HepG2 (cell line): ENCODE measurements around the gene SRRM1. TPM values are rescaled to one million over a fixed set of nuclear protein-coding genes. Genes with fewer than 3 reads are reported as not detected.

Experiments
- CCDC6 ChIP-seq: sonication (generic); formaldehyde crosslinking; IDR thresholded peaks from 2 replicates; pipeline ENCODE4 v1.8.1; 2022; ENCODE audit warnings: mild to moderate bottlenecking, missing genetic modification reagents, moderate library complexity
- EHMT2 ChIP-seq: fragments of 200-600 bp; sonication (generic); IDR thresholded peaks from 2 replicates; pipeline ENCODE4 v1.7.0; 2017; ENCODE audit warnings: antibody characterized with exemption, low read depth, low read length, borderline replicate concordance
- FOXO1 ChIP-seq: sonication (generic); formaldehyde crosslinking; IDR thresholded peaks from 2 replicates; pipeline ENCODE4 v1.4.0; 2020; ENCODE audit warnings: missing genetic modification reagents
- JUNB ChIP-seq: sonication (generic); formaldehyde crosslinking; IDR thresholded peaks from 2 replicates; pipeline ENCODE4 v1.8.0; 2022; ENCODE audit warnings: missing genetic modification reagents, mild to moderate bottlenecking, borderline replicate concordance
- MTA1 ChIP-seq: sonication (generic); formaldehyde crosslinking; IDR thresholded peaks from 2 replicates; pipeline ENCODE4 v1.4.0; 2020; ENCODE audit warnings: missing genetic modification reagents, mild to moderate bottlenecking, borderline replicate concordance
- NKX3-1 ChIP-seq: sonication (generic); formaldehyde crosslinking; IDR thresholded peaks from 2 replicates; pipeline ENCODE4 v1.5.0; 2020; ENCODE audit warnings: missing genetic modification reagents
- RNF2 ChIP-seq: fragments of 450-650 bp; conservative IDR thresholded peaks from 2 replicates; pipeline ENCODE4 v1.6.1; 2016; ENCODE audit warnings: low read depth
- UBTF ChIP-seq: sonication (generic); formaldehyde crosslinking; IDR thresholded peaks from 2 replicates; pipeline ENCODE4 v1.4.0; 2020; ENCODE audit warnings: mild to moderate bottlenecking, missing genetic modification reagents
- ZFP91 ChIP-seq: sonication (generic); formaldehyde crosslinking; IDR thresholded peaks from 2 replicates; pipeline ENCODE4 v1.9.0; 2022; ENCODE audit warnings: missing genetic modification reagents, mild to moderate bottlenecking, borderline replicate concordance
- ZMAT3 ChIP-seq: sonication (generic); formaldehyde crosslinking; conservative IDR thresholded peaks from 2 replicates; pipeline ENCODE4 v1.7.0; 2021; ENCODE audit warnings: missing genetic modification reagents
- ZMYM4 ChIP-seq: sonication (generic); formaldehyde crosslinking; IDR thresholded peaks from 2 replicates; pipeline ENCODE4 v1.8.1; 2023; ENCODE audit warnings: mild to moderate bottlenecking, missing genetic modification reagents
- ZNF17 ChIP-seq: sonication (generic); formaldehyde crosslinking; IDR thresholded peaks from 2 replicates; pipeline ENCODE4 v1.5.0; 2020; ENCODE audit warnings: mild to moderate bottlenecking, missing genetic modification reagents
- ZNF260 ChIP-seq: sonication (generic); formaldehyde crosslinking; IDR thresholded peaks from 2 replicates; pipeline ENCODE4 v1.4.0; 2020; ENCODE audit warnings: missing genetic modification reagents, low read depth, mild to moderate bottlenecking, borderline replicate concordance
- ZNF484 ChIP-seq: sonication (generic); formaldehyde crosslinking; IDR thresholded peaks from 2 replicates; pipeline ENCODE4 v1.5.1; 2020; ENCODE audit warnings: mild to moderate bottlenecking, low read depth, missing genetic modification reagents, borderline replicate concordance
- ZNF557 ChIP-seq: sonication (generic); formaldehyde crosslinking; IDR thresholded peaks from 2 replicates; pipeline ENCODE4 v1.4.0; 2020; ENCODE audit warnings: missing genetic modification reagents
- ZNF572 ChIP-seq: sonication (generic); formaldehyde crosslinking; IDR thresholded peaks from 2 replicates; pipeline ENCODE4 v1.5.1; 2020; ENCODE audit warnings: mild to moderate bottlenecking, missing genetic modification reagents
- ZNF605 ChIP-seq: sonication (generic); formaldehyde crosslinking; IDR thresholded peaks from 2 replicates; pipeline ENCODE4 v1.8.0; 2022; ENCODE audit warnings: mild to moderate bottlenecking, missing genetic modification reagents
- ZNF644 ChIP-seq: IDR thresholded peaks from 2 replicates; pipeline ENCODE4 v1.6.1; 2016; ENCODE audit warnings: low read depth
- ZSCAN29 ChIP-seq: sonication (generic); formaldehyde crosslinking; conservative IDR thresholded peaks from 2 replicates; pipeline ENCODE4 v1.4.0; 2020; ENCODE audit warnings: mild to moderate bottlenecking, missing genetic modification reagents
- polyA plus RNA-seq, 8 experiments: library from polyadenylated mRNA; depleted of rRNA in 3 of 8; stranded (reverse) in 7 of 8; unstranded in 1 of 8; fragments of >200 nt; fragmentation: Illumina TruSeq in 4 of 8; extraction: Trizol in 4 of 8; gene quantifications; 2 replicates each; pipeline versions ENCODE4 v1.2.1 to v1.2.3, GENCODE V29; 2011 to 2016; ENCODE audit warnings: low read depth in 4 of 8, missing spikeins in 1 of 8, mixed read lengths in 1 of 8; ENCODE audit not compliant: insufficient read depth in 1 of 8
- total RNA-seq, 5 experiments: library from RNA; depleted of rRNA; stranded (reverse); fragments of >200 nt; fragmentation: Illumina TruSeq; extraction: Trizol; gene quantifications; 2 replicates each; pipeline ENCODE4 v1.2.3, GENCODE V29; 2016; ENCODE audit warnings: low read depth in 1 of 5
- TF ChIP-seq, protein P1 (sequence below): IDR thresholded peaks from 2 replicates; pipeline ENCODE4 v1.6.1; 2012; ENCODE audit warnings: inconsistent platforms
- TF ChIP-seq, protein P2 (sequence below): sonication (generic); formaldehyde crosslinking; IDR thresholded peaks from 2 replicates; pipeline ENCODE4 v1.8.1; 2022; ENCODE audit warnings: low read depth, mild to moderate bottlenecking, missing genetic modification reagents
- TF ChIP-seq, protein P3 (sequence below): sonication (generic); formaldehyde crosslinking; IDR thresholded peaks from 2 replicates; pipeline ENCODE4 v1.4.0; 2020; ENCODE audit warnings: missing genetic modification reagents

The SRRM1 gene
- total and polyA plus RNA-seq, 2 of the 13 experiments (the other 11 are each of a cell fraction or from before 2014, with no cell fraction given), result 31.6 to 44.5 TPM

GRCh38 chr1:24605534-24606295, 37.4 kb upstream of the SRRM1 start (continued):
- peak; percentile 53 for TF ChIP-seq UBTF (CRISPR knock-in tag)
- TF ChIP-seq, protein P1, sequence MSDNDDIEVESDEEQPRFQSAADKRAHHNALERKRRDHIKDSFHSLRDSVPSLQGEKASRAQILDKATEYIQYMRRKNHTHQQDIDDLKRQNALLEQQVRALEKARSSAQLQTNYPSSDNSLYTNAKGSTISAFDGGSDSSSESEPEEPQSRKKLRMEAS, result peak; percentile 86
- TF ChIP-seq ZMAT3 (CRISPR knock-in tag), result peak; percentile 78; the same call in 1 of the 2 replicates
- TF ChIP-seq ZFP91 (CRISPR knock-in tag), result peak; percentile 57
- TF ChIP-seq ZNF605, result peak; percentile 67
- TF ChIP-seq JUNB (CRISPR knock-in tag), result no peak
- TF ChIP-seq FOXO1 (CRISPR knock-in tag), result peak; percentile 90
- no peak for TF ChIP-seq NKX3-1
- TF ChIP-seq ZNF572 (CRISPR knock-in tag), result no peak
- no peak for TF ChIP-seq ZSCAN29 (CRISPR knock-in tag)
- no peak for TF ChIP-seq RNF2
- TF ChIP-seq ZNF260 (CRISPR knock-in tag), result no peak
- TF ChIP-seq CCDC6 (CRISPR knock-in tag), result no peak
- TF ChIP-seq ZNF644, result peak; percentile 95
- TF ChIP-seq ZNF17 (CRISPR knock-in tag), result no peak
- no peak for TF ChIP-seq EHMT2
- no peak for TF ChIP-seq ZNF484 (CRISPR knock-in tag)
- 0 out of 2 replicates have a peak, but pooled peaks have one; percentile 35 for TF ChIP-seq ZNF557
- TF ChIP-seq, protein P2, sequence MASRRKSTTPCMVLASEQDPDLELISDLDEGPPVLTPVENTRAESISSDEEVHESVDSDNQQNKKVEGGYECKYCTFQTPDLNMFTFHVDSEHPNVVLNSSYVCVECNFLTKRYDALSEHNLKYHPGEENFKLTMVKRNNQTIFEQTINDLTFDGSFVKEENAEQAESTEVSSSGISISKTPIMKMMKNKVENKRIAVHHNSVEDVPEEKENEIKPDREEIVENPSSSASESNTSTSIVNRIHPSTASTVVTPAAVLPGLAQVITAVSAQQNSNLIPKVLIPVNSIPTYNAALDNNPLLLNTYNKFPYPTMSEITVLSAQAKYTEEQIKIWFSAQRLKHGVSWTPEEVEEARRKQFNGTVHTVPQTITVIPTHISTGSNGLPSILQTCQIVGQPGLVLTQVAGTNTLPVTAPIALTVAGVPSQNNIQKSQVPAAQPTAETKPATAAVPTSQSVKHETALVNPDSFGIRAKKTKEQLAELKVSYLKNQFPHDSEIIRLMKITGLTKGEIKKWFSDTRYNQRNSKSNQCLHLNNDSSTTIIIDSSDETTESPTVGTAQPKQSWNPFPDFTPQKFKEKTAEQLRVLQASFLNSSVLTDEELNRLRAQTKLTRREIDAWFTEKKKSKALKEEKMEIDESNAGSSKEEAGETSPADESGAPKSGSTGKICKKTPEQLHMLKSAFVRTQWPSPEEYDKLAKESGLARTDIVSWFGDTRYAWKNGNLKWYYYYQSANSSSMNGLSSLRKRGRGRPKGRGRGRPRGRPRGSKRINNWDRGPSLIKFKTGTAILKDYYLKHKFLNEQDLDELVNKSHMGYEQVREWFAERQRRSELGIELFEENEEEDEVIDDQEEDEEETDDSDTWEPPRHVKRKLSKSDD (CRISPR knock-in tag), result 0 out of 2 replicates have a peak, but pooled peaks have one; percentile 59
- TF ChIP-seq, protein P3, sequence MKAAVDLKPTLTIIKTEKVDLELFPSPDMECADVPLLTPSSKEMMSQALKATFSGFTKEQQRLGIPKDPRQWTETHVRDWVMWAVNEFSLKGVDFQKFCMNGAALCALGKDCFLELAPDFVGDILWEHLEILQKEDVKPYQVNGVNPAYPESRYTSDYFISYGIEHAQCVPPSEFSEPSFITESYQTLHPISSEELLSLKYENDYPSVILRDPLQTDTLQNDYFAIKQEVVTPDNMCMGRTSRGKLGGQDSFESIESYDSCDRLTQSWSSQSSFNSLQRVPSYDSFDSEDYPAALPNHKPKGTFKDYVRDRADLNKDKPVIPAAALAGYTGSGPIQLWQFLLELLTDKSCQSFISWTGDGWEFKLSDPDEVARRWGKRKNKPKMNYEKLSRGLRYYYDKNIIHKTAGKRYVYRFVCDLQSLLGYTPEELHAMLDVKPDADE, result no peak
- peak; percentile 93; the same call in 1 of the 2 replicates for TF ChIP-seq MTA1 (CRISPR knock-in tag)
- peak; percentile 80 for TF ChIP-seq ZMYM4
